ENCODE measurements around the gene HSFX2.

DNA sequence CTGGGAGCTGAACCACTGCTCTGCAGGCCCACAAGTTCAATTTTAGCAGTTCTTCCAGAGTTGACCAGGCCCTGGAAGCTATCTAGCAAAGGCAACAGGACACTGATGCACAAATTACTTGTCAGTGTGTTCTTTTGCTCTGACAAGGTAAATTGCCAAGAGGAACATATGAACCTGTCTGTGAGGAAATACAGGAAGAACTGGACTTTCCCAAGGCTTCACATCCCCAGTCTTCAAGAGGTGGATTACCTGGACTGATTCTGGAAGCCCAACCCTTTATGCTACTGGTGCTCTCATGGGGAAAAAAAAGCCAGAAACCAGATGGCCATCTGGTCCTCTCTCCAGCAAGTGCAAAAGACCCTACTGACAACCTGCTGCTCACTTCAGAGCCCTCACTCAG lies 38.4 kb upstream of the HSFX2 start:
- TF ChIP-seq POLR2AphosphoS5 (IDR thresholded peaks at IDR 0.05; ENCODE audit: low read depth, low read length), result no peak
- TF ChIP-seq, protein P1, sequence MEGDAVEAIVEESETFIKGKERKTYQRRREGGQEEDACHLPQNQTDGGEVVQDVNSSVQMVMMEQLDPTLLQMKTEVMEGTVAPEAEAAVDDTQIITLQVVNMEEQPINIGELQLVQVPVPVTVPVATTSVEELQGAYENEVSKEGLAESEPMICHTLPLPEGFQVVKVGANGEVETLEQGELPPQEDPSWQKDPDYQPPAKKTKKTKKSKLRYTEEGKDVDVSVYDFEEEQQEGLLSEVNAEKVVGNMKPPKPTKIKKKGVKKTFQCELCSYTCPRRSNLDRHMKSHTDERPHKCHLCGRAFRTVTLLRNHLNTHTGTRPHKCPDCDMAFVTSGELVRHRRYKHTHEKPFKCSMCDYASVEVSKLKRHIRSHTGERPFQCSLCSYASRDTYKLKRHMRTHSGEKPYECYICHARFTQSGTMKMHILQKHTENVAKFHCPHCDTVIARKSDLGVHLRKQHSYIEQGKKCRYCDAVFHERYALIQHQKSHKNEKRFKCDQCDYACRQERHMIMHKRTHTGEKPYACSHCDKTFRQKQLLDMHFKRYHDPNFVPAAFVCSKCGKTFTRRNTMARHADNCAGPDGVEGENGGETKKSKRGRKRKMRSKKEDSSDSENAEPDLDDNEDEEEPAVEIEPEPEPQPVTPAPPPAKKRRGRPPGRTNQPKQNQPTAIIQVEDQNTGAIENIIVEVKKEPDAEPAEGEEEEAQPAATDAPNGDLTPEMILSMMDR (IDR thresholded peaks at IDR 0.05), result no peak

All from Panc1 (cell line).